Aortic smooth muscle cell (primary cell): ENCODE measurements around the gene PLA2R1. TPM values are rescaled to one million over a fixed set of nuclear protein-coding genes. Genes with fewer than 3 reads are reported as not detected.

Experiments
- total RNA-seq: library from RNA; depleted of rRNA; stranded (reverse); fragments of >200 nt; gene quantifications from 2 replicates; pipeline ENCODE4 v1.2.3, GENCODE V29; 2014

PLA2R1 gene
- total RNA-seq = 50.0 and 68.2 TPM in 2 replicates

GRCh38 chr2:160062292-160063005 is at the start of gene PLA2R1:
Gene PLA2R1, minus strand, starts transcription at chr2:160062615. Its CDS starts 212 bp downstream, at chr2:160062403.

GRCh38 chr2:159904127-159904958 is 158.1 kb downstream of the PLA2R1 start, which contains the start of gene LY75:
Gene LY75, minus strand, starts transcription at chr2:159904756.

Other genes with a start within 250 kb of the PLA2R1 start
- 2.6 and 7.2 TPM in 2 replicates for gene LY75, start 157.9 kb downstream of the PLA2R1 start, total RNA-seq
- under 0.01 and 0.06 TPM in 2 replicates for gene ITGB6, start 137.7 kb upstream of the PLA2R1 start, total RNA-seq